PC-3 (cell line): ENCODE data around the gene LAMA3.

Experiments
- CTCF ChIP-seq: fragments of 300-600 bp; sonication (generic); conservative IDR thresholded peaks from 2 replicates; pipeline ENCODE4 v1.5.1; 2017; ENCODE audit warnings: antibody characterized with exemption, low read depth, mild to moderate bottlenecking, low read length
- EZH2 ChIP-seq: fragments of 300-600 bp; sonication (generic); IDR thresholded peaks from one replicate; pipeline ENCODE4 v1.6.1; 2017; ENCODE audit warnings: antibody characterized with exemption, mild to moderate bottlenecking, low read length; ENCODE audit not compliant: unreplicated experiment

GRCh38 chr18:23936381-23936958 lies 247.2 kb downstream of the LAMA3 start:
- TF ChIP-seq EZH2: no peak
- TF ChIP-seq CTCF: no peak
